ENCODE results near the gene ELMOD3.
"Not testable (repeated sequence)": the region's sequence is repeated elsewhere in the genome, so short reads cannot be mapped to it uniquely, and the experiment has no call there.

The ELMOD3 gene

DNA sequence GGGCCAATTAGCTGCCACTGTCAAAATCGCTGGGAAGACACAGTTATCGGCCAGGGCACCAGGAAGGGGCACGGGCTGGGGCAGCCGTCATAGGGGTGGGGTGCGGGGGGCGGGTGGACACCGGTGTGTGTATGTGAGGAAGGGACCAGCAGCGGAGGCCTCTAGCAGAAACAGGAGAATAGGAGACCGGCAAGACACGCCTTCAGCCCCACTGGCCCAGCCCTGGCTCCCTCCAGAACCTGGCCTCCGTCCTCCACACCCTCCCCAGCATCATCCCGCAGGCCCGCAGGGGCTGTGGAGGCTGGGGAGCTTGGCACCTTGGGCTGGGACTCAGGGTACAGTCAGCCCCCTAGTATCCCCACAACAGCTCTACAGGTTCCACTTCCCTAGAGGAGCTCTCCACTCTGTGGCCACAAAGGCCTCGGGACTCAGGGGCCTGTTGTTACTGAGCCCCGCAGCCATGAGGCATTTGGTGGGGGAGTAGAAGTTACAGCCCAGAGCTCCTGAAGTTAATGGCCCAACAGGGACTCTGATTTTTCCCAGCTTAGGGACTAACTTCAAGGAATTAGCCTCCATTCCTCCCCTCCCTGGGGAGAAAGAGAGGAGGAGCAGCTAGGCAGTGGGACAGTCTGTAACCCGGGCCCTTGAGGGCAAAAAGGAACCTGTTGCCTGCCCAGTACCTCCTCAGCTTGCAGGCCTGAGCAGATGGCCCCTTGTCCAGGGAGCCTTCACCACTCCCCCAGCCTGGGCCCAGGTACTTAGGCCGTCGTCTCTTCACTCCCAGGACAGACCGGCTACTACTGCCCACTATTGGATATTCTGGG is 83.8 kb downstream of the ELMOD3 start:
- DNase-seq (ENCODE audit: low spot score), result no peak
- in situ Hi-C loops (cut with MboI; ENCODE audit: low pct_unique_long_range_greater_than_20kb, low sequenced_read_pairs, unreplicated experiment), result no loop called here
- TF ChIP-seq, protein P1, sequence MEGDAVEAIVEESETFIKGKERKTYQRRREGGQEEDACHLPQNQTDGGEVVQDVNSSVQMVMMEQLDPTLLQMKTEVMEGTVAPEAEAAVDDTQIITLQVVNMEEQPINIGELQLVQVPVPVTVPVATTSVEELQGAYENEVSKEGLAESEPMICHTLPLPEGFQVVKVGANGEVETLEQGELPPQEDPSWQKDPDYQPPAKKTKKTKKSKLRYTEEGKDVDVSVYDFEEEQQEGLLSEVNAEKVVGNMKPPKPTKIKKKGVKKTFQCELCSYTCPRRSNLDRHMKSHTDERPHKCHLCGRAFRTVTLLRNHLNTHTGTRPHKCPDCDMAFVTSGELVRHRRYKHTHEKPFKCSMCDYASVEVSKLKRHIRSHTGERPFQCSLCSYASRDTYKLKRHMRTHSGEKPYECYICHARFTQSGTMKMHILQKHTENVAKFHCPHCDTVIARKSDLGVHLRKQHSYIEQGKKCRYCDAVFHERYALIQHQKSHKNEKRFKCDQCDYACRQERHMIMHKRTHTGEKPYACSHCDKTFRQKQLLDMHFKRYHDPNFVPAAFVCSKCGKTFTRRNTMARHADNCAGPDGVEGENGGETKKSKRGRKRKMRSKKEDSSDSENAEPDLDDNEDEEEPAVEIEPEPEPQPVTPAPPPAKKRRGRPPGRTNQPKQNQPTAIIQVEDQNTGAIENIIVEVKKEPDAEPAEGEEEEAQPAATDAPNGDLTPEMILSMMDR (IDR thresholded peaks at IDR 0.05; ENCODE audit: extremely low read depth, insufficient read depth, missing control alignments), result no peak

DNA sequence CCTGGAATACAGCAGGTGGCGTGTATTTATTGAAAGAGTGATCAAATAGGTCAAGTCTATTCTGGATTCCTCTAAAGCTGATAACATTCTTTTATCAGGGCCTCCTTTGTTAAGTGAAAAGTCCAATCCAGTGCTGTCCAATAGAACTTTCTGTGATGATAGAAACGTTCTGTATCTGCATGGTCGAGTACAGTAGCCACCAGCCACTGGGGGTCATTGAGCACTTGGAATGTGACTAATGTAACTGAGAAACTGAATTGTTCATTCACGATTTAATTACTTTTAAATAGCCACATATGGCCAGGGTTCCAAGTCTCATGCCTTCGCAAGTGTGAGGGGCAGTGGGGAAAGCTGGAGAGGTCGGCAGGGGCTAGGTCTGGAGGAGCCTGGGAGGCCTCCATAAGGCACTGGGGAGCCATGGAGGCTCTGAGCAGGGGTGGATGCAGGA is 84.5 kb downstream of the ELMOD3 start:
- DNase-seq (ENCODE audit: low spot score), result no peak
- in situ Hi-C loops (cut with MboI; ENCODE audit: low pct_unique_long_range_greater_than_20kb, low sequenced_read_pairs, unreplicated experiment), result no loop called here
- TF ChIP-seq, protein P1 (IDR thresholded peaks at IDR 0.05; ENCODE audit: extremely low read depth, insufficient read depth, missing control alignments), result no peak

DNA sequence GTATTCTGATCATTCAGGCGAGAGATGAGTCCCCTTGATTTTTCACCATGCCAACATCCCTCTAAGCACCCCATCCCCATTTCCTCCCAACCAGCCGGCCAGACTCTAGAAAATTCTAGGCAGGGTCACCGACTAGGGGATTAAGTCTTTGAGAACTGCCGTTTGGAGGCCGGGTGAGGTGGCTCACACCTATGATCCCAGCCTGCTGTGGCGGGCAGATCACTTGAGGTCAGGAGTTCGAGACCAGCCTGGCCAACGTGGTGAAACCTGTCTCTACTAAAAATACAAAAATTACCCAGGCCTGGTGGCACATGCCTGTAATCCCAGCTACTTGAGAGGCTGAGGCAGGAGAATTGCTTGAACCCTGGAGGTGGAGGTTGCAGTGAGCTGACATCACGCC is 85.0 kb downstream of the ELMOD3 start:
- in situ Hi-C loops (cut with MboI; ENCODE audit: low pct_unique_long_range_greater_than_20kb, low sequenced_read_pairs, unreplicated experiment); DNase-seq (ENCODE audit: low spot score): not testable (repeated sequence)

DNA sequence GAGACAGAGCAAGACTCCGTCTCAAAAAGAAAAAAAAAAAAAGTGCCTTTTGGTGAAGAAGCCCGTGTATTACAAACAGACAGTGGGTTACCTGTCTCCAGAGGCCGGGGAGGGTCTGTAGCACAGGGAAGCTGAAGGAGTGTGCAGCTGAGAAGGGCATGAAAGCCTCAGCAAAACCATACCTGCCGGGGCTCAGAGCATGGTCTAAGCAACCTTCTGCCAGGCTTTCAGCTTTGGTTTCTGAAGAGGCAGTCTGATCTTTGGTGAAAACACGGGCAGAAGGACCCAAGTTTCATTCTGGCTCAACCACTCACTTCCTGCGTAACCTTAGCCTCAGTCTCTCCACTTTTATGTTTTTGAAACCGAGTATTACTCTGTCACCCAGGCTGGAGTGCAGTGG is 85.4 kb downstream of the ELMOD3 start:
- no peak for DNase-seq (ENCODE audit: low spot score)
- in situ Hi-C loops (cut with MboI; ENCODE audit: low pct_unique_long_range_greater_than_20kb, low sequenced_read_pairs, unreplicated experiment), result no loop called here
- TF ChIP-seq, protein P1 (IDR thresholded peaks at IDR 0.05; ENCODE audit: extremely low read depth, insufficient read depth, missing control alignments), result no peak

DNA sequence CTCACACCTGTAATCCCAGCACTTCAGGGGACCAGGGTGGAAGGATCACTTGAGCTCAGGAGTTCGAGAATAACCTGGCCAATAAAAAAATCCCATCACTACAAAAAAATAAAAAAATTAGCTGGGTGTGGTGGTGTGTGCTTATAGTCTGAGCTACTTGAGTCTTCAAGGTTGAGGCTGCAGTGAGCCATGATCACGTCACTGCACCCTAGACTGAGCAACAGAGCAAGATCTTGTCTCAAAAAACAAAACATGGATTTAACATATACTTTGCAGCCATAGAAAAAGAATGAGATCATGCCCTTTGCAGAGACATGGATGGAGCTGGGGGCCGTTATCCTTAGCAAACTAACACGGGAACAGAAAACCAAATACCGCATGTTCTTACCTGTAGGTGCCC is 86.2 kb downstream of the ELMOD3 start:
- in situ Hi-C loops (cut with MboI; ENCODE audit: low pct_unique_long_range_greater_than_20kb, low sequenced_read_pairs, unreplicated experiment), result no loop called here
- DNase-seq (ENCODE audit: low spot score), result no peak
- TF ChIP-seq, protein P1 (IDR thresholded peaks at IDR 0.05; ENCODE audit: extremely low read depth, insufficient read depth, missing control alignments), result no peak

All from GM13977 (cell line).